Activated T-helper 1 cell treated with anti-CD3 and anti-CD28 coated beads, Interleukin-12 subunit alpha, Interleukin-12 subunit beta, Interleukin-2, Interleukin-4 antibody, amounts not matched to agents 30 ng/mL and 10 ng/mL and 1 ng/mL, durations not matched to agents 14 hours and 24 hours and 36 hours (primary cell): ENCODE data around the gene PROX2. TPM values are rescaled to one million over a fixed set of nuclear protein-coding genes. Genes with fewer than 3 reads are reported as not detected.

Experiments used
- DNase-seq: peaks from one replicate; pipeline ENCODE4 v3.0.0; 2021; ENCODE audit warnings: low spot score
- H3K27ac Mint-ChIP-seq: one replicate; pipeline ENCODE4 v1.8.0; 2021; ENCODE audit warnings: mild to moderate bottlenecking, mixed read lengths
- H3K27me3 Mint-ChIP-seq: one replicate; pipeline ENCODE4 v1.8.0; 2022; ENCODE audit warnings: mild to moderate bottlenecking, moderate library complexity, mixed read lengths; ENCODE audit not compliant: insufficient read depth
- H3K36me3 Mint-ChIP-seq: one replicate; pipeline ENCODE4 v1.8.0; 2021; ENCODE audit warnings: low read depth, mixed read lengths
- H3K4me1 Mint-ChIP-seq: one replicate; pipeline ENCODE4 v1.8.0; 2021; ENCODE audit warnings: low read depth, mixed read lengths
- H3K4me3 Mint-ChIP-seq: one replicate; pipeline ENCODE4 v1.8.0; 2021; ENCODE audit warnings: mild to moderate bottlenecking, moderate library complexity, mixed read lengths
- H3K9me3 Mint-ChIP-seq: one replicate; pipeline ENCODE4 v1.8.0; 2021; ENCODE audit warnings: mixed read lengths
- intact Hi-C: fragments of 100-400 bp; cut with micrococcal nuclease; formaldehyde crosslinking; loops from one replicate; pipeline ENCODE4 v1.15.1; 2024
- total RNA-seq: library from RNA; stranded (reverse); gene quantifications from 2 replicates; pipeline ENCODE4 v1.2.3, GENCODE V29; 2022

The PROX2 gene
- total RNA-seq = not detected in 2 replicates

- H3K27ac Mint-ChIP-seq = peak within 1 kb of the TSS; percentile 42
- no peaks in the 10 kb centered on the region for H3K9me3 Mint-ChIP-seq
These were observed at the start of gene PROX2 for GRCh38 chr14:74875941-74876913. Gene PROX2 (minus strand): TSS chr14:74876145. CDS start chr14:74863834, 12,311 bp downstream.

GRCh38 chr14:74924061-74924460, 48.1 kb upstream of the PROX2 start:
- H3K27ac Mint-ChIP-seq = no peak overlapping the region
- H3K4me3 Mint-ChIP-seq = peak overlapping the region; percentile 15
- DNase-seq = no peak
- H3K36me3 Mint-ChIP-seq = no peaks in the 10 kb centered on the region
- H3K27me3 Mint-ChIP-seq = peaks cover 3% of the 10 kb centered on the region
- H3K4me1 Mint-ChIP-seq = no peaks in the 10 kb centered on the region
- no peaks in the 10 kb centered on the region for H3K9me3 Mint-ChIP-seq
- intact Hi-C loops = no loop called here

More at GRCh38 chr14:74875941-74876913, at the start of gene PROX2:
- no peak for DNase-seq
- Mint-ChIP-seq H3K27me3 (peaks cover 2% of the 10 kb centered on the region), H3K4me1 (peaks cover 23% of the 10 kb centered on the region), H3K36me3 (no peaks in the 10 kb centered on the region), H3K4me3 (no peak within 1 kb of the TSS)
- intact Hi-C loops = no loop called here

GRCh38 chr14:74922752-74923401, 46.9 kb upstream of the PROX2 start, which contains the start of gene RPS6KL1:
Gene RPS6KL1 (minus strand): TSS chr14:74923260. CDS start chr14:74921541, 1,719 bp downstream.
- Mint-ChIP-seq H3K9me3 (no peaks in the 10 kb centered on the region), H3K4me3 (peak within 1 kb of the TSS; percentile 72), H3K27ac (peak within 1 kb of the TSS; percentile 31), H3K36me3 (no peaks in the 10 kb centered on the region), H3K4me1 (no peaks in the 10 kb centered on the region), H3K27me3 (peaks cover 3% of the 10 kb centered on the region)
- intact Hi-C loops = loop anchor here (1.0 to 2.0 kb wide), 2 partner anchors 18 to 42 kb away; partner anchors contain the start of gene DLST
- DNase-seq = peak; percentile 73

- Mint-ChIP-seq H3K9me3 (no peaks in the 10 kb centered on the region), H3K4me1 (no peaks in the 10 kb centered on the region), H3K27ac (peak overlapping the region; percentile 31), H3K36me3 (no peaks in the 10 kb centered on the region), H3K4me3 (peak overlapping the region; percentile 72), H3K27me3 (peaks cover 3% of the 10 kb centered on the region)
- intact Hi-C loops = loop anchor here (2.0 kb wide), 1 partner anchor 19 kb away; no protein-coding TSS in a partner anchor
- no peak for DNase-seq
These were observed 46.2 kb upstream of the PROX2 start for GRCh38 chr14:74921987-74922751.

GRCh38 chr14:74921053-74921620, 45.2 kb upstream of the PROX2 start:
- no peak overlapping the region for H3K27ac Mint-ChIP-seq
- no peaks in the 10 kb centered on the region for H3K4me1 Mint-ChIP-seq
- H3K36me3 Mint-ChIP-seq = no peaks in the 10 kb centered on the region

GRCh38 chr14:74920281-74920680, 44.3 kb upstream of the PROX2 start:
- no peak overlapping the region for H3K4me3 Mint-ChIP-seq
- no peak for DNase-seq
- intact Hi-C loops = no loop called here
- no peak overlapping the region for H3K27ac Mint-ChIP-seq
- no peaks in the 10 kb centered on the region for H3K9me3 Mint-ChIP-seq
- no peaks in the 10 kb centered on the region for H3K27me3 Mint-ChIP-seq
- H3K4me1 Mint-ChIP-seq = no peaks in the 10 kb centered on the region
- H3K36me3 Mint-ChIP-seq = no peaks in the 10 kb centered on the region

More at GRCh38 chr14:74921053-74921620, 45.2 kb upstream of the PROX2 start:
- H3K27me3 Mint-ChIP-seq = no peaks in the 10 kb centered on the region
- H3K4me3 Mint-ChIP-seq = no peak overlapping the region
- intact Hi-C loops = no loop called here
- no peaks in the 10 kb centered on the region for H3K9me3 Mint-ChIP-seq
- DNase-seq = no peak

- H3K27ac Mint-ChIP-seq = no peak overlapping the region
- H3K27me3 Mint-ChIP-seq = no peaks in the 10 kb centered on the region
- intact Hi-C loops = no loop called here
- no peak overlapping the region for H3K4me3 Mint-ChIP-seq
- no peaks in the 10 kb centered on the region for H3K4me1 Mint-ChIP-seq
- no peaks in the 10 kb centered on the region for H3K9me3 Mint-ChIP-seq
- DNase-seq = no peak
- no peaks in the 10 kb centered on the region for H3K36me3 Mint-ChIP-seq
These were observed 43.6 kb upstream of the PROX2 start for GRCh38 chr14:74919421-74920165.

GRCh38 chr14:74918380-74918779, 42.4 kb upstream of the PROX2 start:
- no peaks in the 10 kb centered on the region for H3K27me3 Mint-ChIP-seq
- no peak overlapping the region for H3K27ac Mint-ChIP-seq
- DNase-seq = no peak
- no peak overlapping the region for H3K4me3 Mint-ChIP-seq
- no peaks in the 10 kb centered on the region for H3K36me3 Mint-ChIP-seq
- intact Hi-C loops = no loop called here
- no peaks in the 10 kb centered on the region for H3K4me1 Mint-ChIP-seq
- H3K9me3 Mint-ChIP-seq = no peaks in the 10 kb centered on the region

GRCh38 chr14:74917646-74918081, 41.7 kb upstream of the PROX2 start:
- H3K9me3 Mint-ChIP-seq = no peaks in the 10 kb centered on the region
- no peaks in the 10 kb centered on the region for H3K4me1 Mint-ChIP-seq
- H3K36me3 Mint-ChIP-seq = no peaks in the 10 kb centered on the region
- DNase-seq = no peak
- H3K4me3 Mint-ChIP-seq = no peak overlapping the region
- intact Hi-C loops = no loop called here
- H3K27me3 Mint-ChIP-seq = no peaks in the 10 kb centered on the region
- no peak overlapping the region for H3K27ac Mint-ChIP-seq

GRCh38 chr14:74917178-74917543, 41.2 kb upstream of the PROX2 start:
- Mint-ChIP-seq H3K27ac (no peak overlapping the region), H3K9me3 (no peaks in the 10 kb centered on the region), H3K36me3 (no peaks in the 10 kb centered on the region), H3K4me1 (no peaks in the 10 kb centered on the region), H3K27me3 (no peaks in the 10 kb centered on the region), H3K4me3 (no peak overlapping the region)
- DNase-seq = no peak
- intact Hi-C loops = no loop called here

- H3K9me3 Mint-ChIP-seq = no peaks in the 10 kb centered on the region
- H3K27me3 Mint-ChIP-seq = no peaks in the 10 kb centered on the region
- intact Hi-C loops = no loop called here
These were observed 39.9 kb upstream of the PROX2 start for GRCh38 chr14:74915826-74916225.

GRCh38 chr14:74915426-74915825, 39.5 kb upstream of the PROX2 start:
- Mint-ChIP-seq H3K27me3 (no peaks in the 10 kb centered on the region), H3K4me1 (no peaks in the 10 kb centered on the region), H3K36me3 (no peaks in the 10 kb centered on the region), H3K9me3 (no peaks in the 10 kb centered on the region), H3K4me3 (no peak overlapping the region), H3K27ac (no peak overlapping the region)
- no peak for DNase-seq
- intact Hi-C loops = no loop called here

More at GRCh38 chr14:74915826-74916225, 39.9 kb upstream of the PROX2 start:
- Mint-ChIP-seq H3K36me3 (no peaks in the 10 kb centered on the region), H3K4me1 (no peaks in the 10 kb centered on the region), H3K27ac (no peak overlapping the region), H3K4me3 (no peak overlapping the region)
- no peak for DNase-seq
